ENCODE results near the gene NAAA. TPM values are rescaled to one million over a fixed set of nuclear protein-coding genes. Genes with fewer than 3 reads are reported as not detected.

NAAA gene
- total RNA-seq, 2 experiments from 2014 or later: 15.3 to 21.5 TPM

DNA sequence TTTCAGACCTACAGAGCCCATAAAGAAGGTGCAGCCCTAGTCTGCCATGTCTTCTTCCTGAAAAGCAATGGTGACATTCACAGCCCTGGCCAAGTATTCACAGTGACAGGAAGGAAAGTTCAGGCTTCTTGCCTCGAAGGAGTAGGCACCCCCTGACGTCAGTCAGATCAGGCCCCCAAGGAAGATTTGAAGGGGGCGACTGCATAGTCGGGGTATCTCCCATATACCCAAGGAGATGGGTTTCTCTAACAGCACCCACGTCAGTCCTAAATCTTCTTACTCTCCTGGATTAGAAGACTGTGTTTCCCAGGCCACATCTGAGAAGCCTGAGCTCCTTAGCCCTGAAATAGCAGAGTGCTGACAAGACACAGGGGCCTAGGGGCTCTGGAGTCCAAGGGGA is 38.5 kb downstream of the NAAA start, which contains the start of gene PPEF2:
TSS of gene PPEF2 (minus strand) at position 101 of the 400 bp plus-strand sequence. CDS start 6,127 bp downstream, outside the sequence.
- CTCF ChIA-PET (ENCODE audit: unreplicated experiment): no interaction called here

DNA sequence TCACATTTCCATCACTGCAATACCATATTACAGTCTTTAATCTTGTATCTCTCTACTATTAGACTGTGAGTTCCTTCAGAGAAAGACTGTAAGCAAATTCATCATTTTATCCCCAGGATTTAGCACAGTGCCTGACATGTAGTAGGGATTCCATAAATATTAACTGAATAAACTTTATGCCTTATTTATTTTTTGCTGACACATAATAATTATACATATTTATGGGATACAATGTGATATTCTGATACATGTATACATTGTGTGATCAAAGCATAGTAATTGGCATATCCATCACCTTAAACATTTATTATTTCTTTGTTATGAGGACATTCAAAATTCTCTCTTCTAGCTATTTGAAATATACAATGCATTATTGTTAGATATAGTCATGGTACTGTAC is 42.3 kb downstream of the NAAA start:
- H3K9me2 ChIP-seq (ENCODE audit: insufficient read depth, low read length): no peaks in the 10 kb centered on the region
- H3K4me1 ChIP-seq (ENCODE audit: insufficient read depth, low read length, poor library complexity, severe bottlenecking): peaks cover 14% of the 10 kb centered on the region
- H3K4me3 ChIP-seq (ENCODE audit: low read depth, low read length, poor library complexity, severe bottlenecking): no peak overlapping the region
- intact Hi-C loops (cut with micrococcal nuclease; ENCODE audit: unreplicated experiment): no loop called here
- ChIA-PET CTCF (ENCODE audit: unreplicated experiment) (no interaction called here), POLR2A (no interaction called here)
- no peak for DNase-seq (ENCODE audit: low spot score)
- no peaks in the 10 kb centered on the region for H3K36me3 ChIP-seq (ENCODE audit: insufficient read depth, low read length)
- H2AFZ ChIP-seq (ENCODE audit: low read length): no peak overlapping the region
- TF ChIP-seq, protein P1, sequence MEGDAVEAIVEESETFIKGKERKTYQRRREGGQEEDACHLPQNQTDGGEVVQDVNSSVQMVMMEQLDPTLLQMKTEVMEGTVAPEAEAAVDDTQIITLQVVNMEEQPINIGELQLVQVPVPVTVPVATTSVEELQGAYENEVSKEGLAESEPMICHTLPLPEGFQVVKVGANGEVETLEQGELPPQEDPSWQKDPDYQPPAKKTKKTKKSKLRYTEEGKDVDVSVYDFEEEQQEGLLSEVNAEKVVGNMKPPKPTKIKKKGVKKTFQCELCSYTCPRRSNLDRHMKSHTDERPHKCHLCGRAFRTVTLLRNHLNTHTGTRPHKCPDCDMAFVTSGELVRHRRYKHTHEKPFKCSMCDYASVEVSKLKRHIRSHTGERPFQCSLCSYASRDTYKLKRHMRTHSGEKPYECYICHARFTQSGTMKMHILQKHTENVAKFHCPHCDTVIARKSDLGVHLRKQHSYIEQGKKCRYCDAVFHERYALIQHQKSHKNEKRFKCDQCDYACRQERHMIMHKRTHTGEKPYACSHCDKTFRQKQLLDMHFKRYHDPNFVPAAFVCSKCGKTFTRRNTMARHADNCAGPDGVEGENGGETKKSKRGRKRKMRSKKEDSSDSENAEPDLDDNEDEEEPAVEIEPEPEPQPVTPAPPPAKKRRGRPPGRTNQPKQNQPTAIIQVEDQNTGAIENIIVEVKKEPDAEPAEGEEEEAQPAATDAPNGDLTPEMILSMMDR (conservative IDR thresholded peaks at IDR 0.05; ENCODE audit: low read length): no peak
- TF ChIP-seq EZH2phosphoT487 (IDR thresholded peaks at IDR 0.05; ENCODE audit: borderline replicate concordance, low read depth, low read length): no peak
- H4K20me1 ChIP-seq (ENCODE audit: insufficient read depth, low read length): no peaks in the 10 kb centered on the region
- BruUV-seq (replicated peaks): no TSS peak
- H3K4me2 ChIP-seq (ENCODE audit: low read length): no peak overlapping the region
- no peaks in the 10 kb centered on the region for H3K79me2 ChIP-seq (ENCODE audit: insufficient read depth, low read depth, low read length)
- H3K9me3 ChIP-seq (ENCODE audit: low read length): no peaks in the 10 kb centered on the region
- no peak overlapping the region for H3K27ac ChIP-seq (ENCODE audit: low read depth, low read length, poor library complexity, severe bottlenecking)

More for the DNA sequence above, 38.5 kb downstream of the NAAA start, which contains the start of gene PPEF2:
- POLR2A ChIA-PET: interaction anchor here (0.7 kb wide), 1 partner anchor 1446 kb away, joined by 3 read pairs; no protein-coding TSS in a partner anchor
- H3K4me3 ChIP-seq (ENCODE audit: low read depth, low read length, poor library complexity, severe bottlenecking): no peak within 1 kb of the TSS
- TF ChIP-seq, protein P1 (conservative IDR thresholded peaks at IDR 0.05; ENCODE audit: low read length): no peak
- no peak for TF ChIP-seq EZH2phosphoT487 (IDR thresholded peaks at IDR 0.05; ENCODE audit: borderline replicate concordance, low read depth, low read length)
- H3K4me1 ChIP-seq (ENCODE audit: insufficient read depth, low read length, poor library complexity, severe bottlenecking): peaks cover 14% of the 10 kb centered on the region
- no peak within 1 kb of the TSS for H2AFZ ChIP-seq (ENCODE audit: low read length)
- intact Hi-C loops (cut with micrococcal nuclease; ENCODE audit: unreplicated experiment): no loop called here
- H4K20me1 ChIP-seq (ENCODE audit: insufficient read depth, low read length): no peaks in the 10 kb centered on the region
- no peaks in the 10 kb centered on the region for H3K9me3 ChIP-seq (ENCODE audit: low read length)
- no TSS peak for BruUV-seq (replicated peaks)
- H3K27ac ChIP-seq (ENCODE audit: low read depth, low read length, poor library complexity, severe bottlenecking): no peak within 1 kb of the TSS
- no peaks in the 10 kb centered on the region for H3K9me2 ChIP-seq (ENCODE audit: insufficient read depth, low read length)
- no peak for DNase-seq (ENCODE audit: low spot score)
- no peaks in the 10 kb centered on the region for H3K79me2 ChIP-seq (ENCODE audit: insufficient read depth, low read depth, low read length)
- peak within 1 kb of the TSS; percentile 46 for H3K4me2 ChIP-seq (ENCODE audit: low read length)
- H3K36me3 ChIP-seq (ENCODE audit: insufficient read depth, low read length): no peaks in the 10 kb centered on the region

DNA sequence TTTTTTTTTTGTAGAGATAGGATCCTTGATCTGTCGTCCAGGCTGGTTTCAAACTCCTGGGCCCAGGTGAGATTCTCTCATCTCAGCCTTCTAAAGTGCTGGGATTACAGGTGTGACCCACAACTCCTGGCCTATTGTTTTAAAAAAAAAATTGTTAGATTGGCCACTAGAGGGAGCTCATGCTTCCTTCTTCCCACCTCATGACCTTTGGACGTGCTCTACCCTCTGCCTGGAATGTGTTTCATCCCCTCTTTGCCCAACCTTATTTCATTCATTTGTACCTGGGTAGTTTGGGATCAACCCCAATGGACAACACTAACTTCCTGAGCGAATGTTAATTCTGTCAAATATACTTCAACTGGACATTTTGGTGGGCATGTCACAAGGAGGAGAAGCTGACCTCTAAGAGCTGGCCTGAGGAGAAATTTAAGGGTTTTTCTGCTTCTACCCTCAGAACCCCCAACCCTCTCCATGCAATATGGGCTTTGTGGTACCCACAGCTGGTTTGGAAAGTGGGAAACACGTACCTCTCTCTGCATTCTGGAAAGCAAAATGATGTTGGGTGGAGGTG is 45.0 kb downstream of the NAAA start:
- Histone ChIP-seq H3K27ac (ENCODE audit: low read depth, low read length, poor library complexity, severe bottlenecking) (no peak overlapping the region), H3K9me3 (ENCODE audit: low read length) (no peaks in the 10 kb centered on the region), H3K79me2 (ENCODE audit: insufficient read depth, low read depth, low read length) (no peaks in the 10 kb centered on the region), H3K9me2 (ENCODE audit: insufficient read depth, low read length) (no peaks in the 10 kb centered on the region), H3K36me3 (ENCODE audit: insufficient read depth, low read length) (no peaks in the 10 kb centered on the region), H4K20me1 (ENCODE audit: insufficient read depth, low read length) (no peaks in the 10 kb centered on the region), H3K4me2 (ENCODE audit: low read length) (no peak overlapping the region), H2AFZ (ENCODE audit: low read length) (no peak overlapping the region), H3K4me3 (ENCODE audit: low read depth, low read length, poor library complexity, severe bottlenecking) (no peak overlapping the region), H3K4me1 (ENCODE audit: insufficient read depth, low read length, poor library complexity, severe bottlenecking) (no peaks in the 10 kb centered on the region)
- ChIA-PET POLR2A (interaction anchor here (0.5 to 1.0 kb wide), 2 partner anchors 22 to 1530 kb away, joined by 3 to 5 read pairs; no protein-coding TSS in a partner anchor), CTCF (ENCODE audit: unreplicated experiment) (interaction anchor here (0.5 to 1.0 kb wide), 2 partner anchors 94 to 163 kb away, joined by 3 read pairs; no protein-coding TSS in a partner anchor)
- no peak for TF ChIP-seq EZH2phosphoT487 (IDR thresholded peaks at IDR 0.05; ENCODE audit: borderline replicate concordance, low read depth, low read length)
- TF ChIP-seq, protein P1 (conservative IDR thresholded peaks at IDR 0.05; ENCODE audit: low read length): peak; percentile 84
- intact Hi-C loops (cut with micrococcal nuclease; ENCODE audit: unreplicated experiment): loop anchor here (1.0 kb wide), 1 partner anchor 171 kb away; no protein-coding TSS in a partner anchor
- BruUV-seq (replicated peaks): no TSS peak
- DNase-seq (ENCODE audit: low spot score): peak; percentile 51
